Spleen (tissue), 7 donors: ENCODE data around the gene KSR1.

ENCODE experiments used
- POLR2A ChIP-seq, 3 donors: fragments of 450-650 bp; IDR thresholded peaks; one replicate each; pipeline ENCODE4 v1.5.1; 2017; ENCODE audit warnings: antibody characterized with exemption in 3 of 3, mild to moderate bottlenecking in 1 of 3
- POLR2AphosphoS5 ChIP-seq, 3 donors: sonication (generic); formaldehyde crosslinking; IDR thresholded peaks; one replicate each; pipeline ENCODE4 v1.5.1; 2017; ENCODE audit warnings: antibody characterized with exemption in 3 of 3
- TF ChIP-seq, protein P1 (sequence below), 11 experiments: fragments of 200-600 bp in 7 of 11; fragments of 450-650 bp in 4 of 11; sonication (generic) in 4 of 11; IDR thresholded peaks in 8 of 11; conservative IDR thresholded peaks in 3 of 11; 1 replicate in 7 of 11; 2 replicates in 4 of 11; pipeline versions ENCODE4 v1.4.0 to v1.8.0; 2016 to 2021; ENCODE audit warnings: antibody characterized with exemption in 11 of 11, inconsistent platforms in 4 of 11, mild to moderate bottlenecking in 1 of 11
- donor health status: DM: no; HTN: no; CAD: no; lungs with moderate emphysema.
- donor health status: DM: no; HTN: no; CAD: no.
- donor health status: DM: no; HTN: no; CAD: no.

GRCh38 chr17:27463235-27463677 is 7.0 kb downstream of the KSR1 start:
- no peak for TF ChIP-seq POLR2AphosphoS5 (IDR thresholded peaks at IDR 0.05)
- TF ChIP-seq, protein P1, sequence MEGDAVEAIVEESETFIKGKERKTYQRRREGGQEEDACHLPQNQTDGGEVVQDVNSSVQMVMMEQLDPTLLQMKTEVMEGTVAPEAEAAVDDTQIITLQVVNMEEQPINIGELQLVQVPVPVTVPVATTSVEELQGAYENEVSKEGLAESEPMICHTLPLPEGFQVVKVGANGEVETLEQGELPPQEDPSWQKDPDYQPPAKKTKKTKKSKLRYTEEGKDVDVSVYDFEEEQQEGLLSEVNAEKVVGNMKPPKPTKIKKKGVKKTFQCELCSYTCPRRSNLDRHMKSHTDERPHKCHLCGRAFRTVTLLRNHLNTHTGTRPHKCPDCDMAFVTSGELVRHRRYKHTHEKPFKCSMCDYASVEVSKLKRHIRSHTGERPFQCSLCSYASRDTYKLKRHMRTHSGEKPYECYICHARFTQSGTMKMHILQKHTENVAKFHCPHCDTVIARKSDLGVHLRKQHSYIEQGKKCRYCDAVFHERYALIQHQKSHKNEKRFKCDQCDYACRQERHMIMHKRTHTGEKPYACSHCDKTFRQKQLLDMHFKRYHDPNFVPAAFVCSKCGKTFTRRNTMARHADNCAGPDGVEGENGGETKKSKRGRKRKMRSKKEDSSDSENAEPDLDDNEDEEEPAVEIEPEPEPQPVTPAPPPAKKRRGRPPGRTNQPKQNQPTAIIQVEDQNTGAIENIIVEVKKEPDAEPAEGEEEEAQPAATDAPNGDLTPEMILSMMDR (IDR thresholded peaks at IDR 0.05 in 8 of 11, conservative IDR thresholded peaks at IDR 0.05 in 3 of 11), result no peak
- TF ChIP-seq POLR2A (IDR thresholded peaks at IDR 0.05), result no peak
